ENCODE results near the gene CTNNBL1. TPM values are rescaled to one million over a fixed set of nuclear protein-coding genes. Genes with fewer than 3 reads are reported as not detected.

The CTNNBL1 gene
- total RNA-seq, 1 experiment from 2014 or later = 49.9 TPM

GRCh38 chr20:37837924-37838323, 144.1 kb downstream of the CTNNBL1 start:
- Histone ChIP-seq H2AFZ (ENCODE audit: low read length) (no peak overlapping the region), H3K4me2 (ENCODE audit: low read length) (no peak overlapping the region), H3K36me3 (ENCODE audit: low read depth, low read length) (peaks cover 13% of the 10 kb centered on the region; the same call in 1 of the 2 replicates), H3K27ac (ENCODE audit: low read length) (no peak overlapping the region), H3K27me3 (ENCODE audit: low read length) (no peaks in the 10 kb centered on the region), H3K4me3 (ENCODE audit: low read length) (no peak overlapping the region), H3F3A (ENCODE audit: low read length, unreplicated experiment) (no peaks in the 10 kb centered on the region), H3K9ac (ENCODE audit: low read length) (no peak overlapping the region), H3K79me2 (ENCODE audit: low read length) (no peaks in the 10 kb centered on the region), H3K9me3 (ENCODE audit: low read length) (no peaks in the 10 kb centered on the region), H4K20me1 (ENCODE audit: low read length) (no peaks in the 10 kb centered on the region), H3K9me2 (replicated peaks; ENCODE audit: low read length) (no peaks in the 10 kb centered on the region), H3K4me1 (ENCODE audit: insufficient read depth, low read length) (0 out of 2 replicates have a peak, but pooled peaks cover 8% of the 10 kb centered on the region)
- intact Hi-C loops (cut with micrococcal nuclease) = no loop called here
- TF ChIP-seq CTCF (conservative IDR thresholded peaks at IDR 0.05; ENCODE audit: low read depth, low read length) = no peak
- CTCF ChIA-PET = no interaction called here
- ATAC-seq = no peak
- POLR2A ChIA-PET (ENCODE audit: unreplicated experiment) = no interaction called here
- DNase-seq = no peak
- no TSS peak for BruUV-seq (replicated peaks)

GRCh38 chr20:37838769-37839431, 145.1 kb downstream of the CTNNBL1 start:
- intact Hi-C loops (cut with micrococcal nuclease) = no loop called here
- H3F3A ChIP-seq (ENCODE audit: low read length, unreplicated experiment) = no peaks in the 10 kb centered on the region
- no peak overlapping the region for H3K27ac ChIP-seq (ENCODE audit: low read length)
- H3K27me3 ChIP-seq (ENCODE audit: low read length) = no peaks in the 10 kb centered on the region
- ATAC-seq = no peak
- DNase-seq = no peak
- H3K79me2 ChIP-seq (ENCODE audit: low read length) = no peaks in the 10 kb centered on the region
- 0 out of 2 replicates have a peak, but pooled peaks cover 8% of the 10 kb centered on the region for H3K4me1 ChIP-seq (ENCODE audit: insufficient read depth, low read length)
- POLR2A ChIA-PET (ENCODE audit: unreplicated experiment) = no interaction called here
- TF ChIP-seq EZH2phosphoT487 (IDR thresholded peaks at IDR 0.05; ENCODE audit: borderline replicate concordance, low read length) (no peak), EZH2 (IDR thresholded peaks at IDR 0.05; ENCODE audit: low read length, unreplicated experiment) (no peak), CTCF (conservative IDR thresholded peaks at IDR 0.05; ENCODE audit: low read depth, low read length) (no peak)
- no peak overlapping the region for H3K9ac ChIP-seq (ENCODE audit: low read length)
- H3K36me3 ChIP-seq (ENCODE audit: low read depth, low read length) = peaks cover 13% of the 10 kb centered on the region; the same call in 1 of the 2 replicates
- H2AFZ ChIP-seq (ENCODE audit: low read length) = no peak overlapping the region
- no peaks in the 10 kb centered on the region for H3K9me3 ChIP-seq (ENCODE audit: low read length)
- CTCF ChIA-PET = no interaction called here
- H3K4me3 ChIP-seq (ENCODE audit: low read length) = no peak overlapping the region
- BruUV-seq (replicated peaks) = no TSS peak
- no peaks in the 10 kb centered on the region for H4K20me1 ChIP-seq (ENCODE audit: low read length)
- H3K9me2 ChIP-seq (replicated peaks; ENCODE audit: low read length) = no peaks in the 10 kb centered on the region
- H3K4me2 ChIP-seq (ENCODE audit: low read length) = no peak overlapping the region

- peaks cover 13% of the 10 kb centered on the region; the same call in 1 of the 2 replicates for H3K36me3 ChIP-seq (ENCODE audit: low read depth, low read length)
- H2AFZ ChIP-seq (ENCODE audit: low read length) = no peak overlapping the region
- H3K9me3 ChIP-seq (ENCODE audit: low read length) = no peaks in the 10 kb centered on the region
- no peaks in the 10 kb centered on the region for H3K79me2 ChIP-seq (ENCODE audit: low read length)
- H3F3A ChIP-seq (ENCODE audit: low read length, unreplicated experiment) = no peaks in the 10 kb centered on the region
- H3K27me3 ChIP-seq (ENCODE audit: low read length) = no peaks in the 10 kb centered on the region
- H3K4me1 ChIP-seq (ENCODE audit: insufficient read depth, low read length) = 0 out of 2 replicates have a peak, but pooled peaks cover 8% of the 10 kb centered on the region
- intact Hi-C loops (cut with micrococcal nuclease) = no loop called here
- DNase-seq (no peak), ATAC-seq (peak; percentile 60)
- no peak overlapping the region for H3K4me2 ChIP-seq (ENCODE audit: low read length)
- ChIA-PET CTCF (no interaction called here), POLR2A (ENCODE audit: unreplicated experiment) (no interaction called here)
- H3K9me2 ChIP-seq (replicated peaks; ENCODE audit: low read length) = no peaks in the 10 kb centered on the region
- no peaks in the 10 kb centered on the region for H4K20me1 ChIP-seq (ENCODE audit: low read length)
- no peak overlapping the region for H3K27ac ChIP-seq (ENCODE audit: low read length)
- no TSS peak for BruUV-seq (replicated peaks)
- no peak overlapping the region for H3K9ac ChIP-seq (ENCODE audit: low read length)
- TF ChIP-seq EZH2phosphoT487 (IDR thresholded peaks at IDR 0.05; ENCODE audit: borderline replicate concordance, low read length) (no peak), CTCF (conservative IDR thresholded peaks at IDR 0.05; ENCODE audit: low read depth, low read length) (no peak), EZH2 (IDR thresholded peaks at IDR 0.05; ENCODE audit: low read length, unreplicated experiment) (no peak)
- no peak overlapping the region for H3K4me3 ChIP-seq (ENCODE audit: low read length)
These were observed 145.6 kb downstream of the CTNNBL1 start for GRCh38 chr20:37839432-37839827.
